Measurements from ENCODE around the gene OR14A2. TPM values are rescaled to one million over a fixed set of nuclear protein-coding genes. Genes with fewer than 3 reads are reported as not detected.

OR14A2 gene
- total RNA-seq, 1 experiment from 2014 or later: not detected

- TF ChIP-seq TCF7L2 (IDR thresholded peaks at IDR 0.05; ENCODE audit: low read depth, low read length): no peak
- TF ChIP-seq REST (IDR thresholded peaks at IDR 0.05; ENCODE audit: insufficient read depth in 1 of 2, low read depth in 2 of 2, low read length in 1 of 2): no peak
- no peak for TF ChIP-seq POLR2AphosphoS5 (IDR thresholded peaks at IDR 0.05; ENCODE audit: low read depth, low read length)
- TF ChIP-seq CTCF (IDR thresholded peaks at IDR 0.05): no peak
- no peak for TF ChIP-seq SIN3A (IDR thresholded peaks at IDR 0.05; ENCODE audit: borderline replicate concordance, insufficient read depth, low read depth, low read length)
- H3K27me3 ChIP-seq (ENCODE audit: control insufficient read depth, insufficient read depth, low read length): no peaks in the 10 kb centered on the region
- no peak for DNase-seq (ENCODE audit: low read depth, low spot score)
- H3K36me3 ChIP-seq (ENCODE audit: control insufficient read depth, insufficient read depth, low read length): no peaks in the 10 kb centered on the region
- POLR2A ChIA-PET: no interaction called here
- intact Hi-C loops (cut with micrococcal nuclease; ENCODE audit: unreplicated experiment) (loop anchor here (10.0 kb wide), 2 partner anchors 555 to 945 kb away; partner anchors contain the start of gene OR2M4), in situ Hi-C loops (cut with HindIII; ENCODE audit: low pct_unique_long_range_greater_than_20kb, low sequenced_read_pairs) (no loop called here)
- H3K27ac ChIP-seq (ENCODE audit: low read length): no peak within 1 kb of the TSS
- CTCF ChIA-PET: no interaction called here
- no peak within 1 kb of the TSS for H3K4me3 ChIP-seq (ENCODE audit: low read depth in 2 of 2, low read length in 2 of 2)
- no peaks in the 10 kb centered on the region for H3K9me3 ChIP-seq (ENCODE audit: control insufficient read depth, insufficient read depth, low read depth, low read length)
- no TSS peak for BruUV-seq (replicated peaks)
- H3K4me1 ChIP-seq (ENCODE audit: control insufficient read depth, insufficient read depth, low read length): no peaks in the 10 kb centered on the region
- ATAC-seq: no peak
Observed at GRCh38 chr1:247679639-247680038, 68.3 kb downstream of the OR14A2 start, which contains the start of gene OR13G1. Gene OR13G1, minus strand, starts transcription at chr1:247679739. Its CDS starts 6,698 bp downstream, at chr1:247673041.

Other genes starting within 250 kb of the OR14A2 start
- gene OR2C3, start 211.7 kb downstream of the OR14A2 start, total RNA-seq (2021; ENCODE audit: unreplicated experiment): not detected
- gene GCSAML, start 199.0 kb downstream of the OR14A2 start, total RNA-seq (2021; ENCODE audit: unreplicated experiment): not detected
- not detected for gene OR2G2, start 159.8 kb downstream of the OR14A2 start, total RNA-seq (2021; ENCODE audit: unreplicated experiment)
- gene OR2G3, start 142.6 kb downstream of the OR14A2 start, total RNA-seq (2021; ENCODE audit: unreplicated experiment): not detected
- gene OR13G1, start 68.4 kb downstream of the OR14A2 start, total RNA-seq (2021; ENCODE audit: unreplicated experiment): not detected
- gene OR6F1, start 31.5 kb downstream of the OR14A2 start, total RNA-seq (2021; ENCODE audit: unreplicated experiment): not detected
- gene OR14K1, start 9.5 kb downstream of the OR14A2 start, total RNA-seq (2021; ENCODE audit: unreplicated experiment): not detected
- gene OR1C1, start 12.4 kb upstream of the OR14A2 start, total RNA-seq (2021; ENCODE audit: unreplicated experiment): not detected
- not detected for gene OR14A16, start 76.0 kb upstream of the OR14A2 start, total RNA-seq (2021; ENCODE audit: unreplicated experiment)
- gene OR11L1, start 93.8 kb upstream of the OR14A2 start, total RNA-seq (2021; ENCODE audit: unreplicated experiment): not detected
- gene TRIM58, start 109.0 kb upstream of the OR14A2 start, total RNA-seq (2021; ENCODE audit: unreplicated experiment): not detected
- gene OR2W3, start 147.4 kb upstream of the OR14A2 start, total RNA-seq (2021; ENCODE audit: unreplicated experiment): not detected
- gene OR2T8, start 172.1 kb upstream of the OR14A2 start, total RNA-seq (2021; ENCODE audit: unreplicated experiment): not detected
- gene OR2AJ1, start 176.7 kb upstream of the OR14A2 start, total RNA-seq (2021; ENCODE audit: unreplicated experiment): not detected
- not detected for gene OR2L8, start 200.7 kb upstream of the OR14A2 start, total RNA-seq (2021; ENCODE audit: unreplicated experiment)
- not detected for gene OR2AK2, start 217.1 kb upstream of the OR14A2 start, total RNA-seq (2021; ENCODE audit: unreplicated experiment)